ENCODE results near the gene DENND4B.
"Not testable (repeated sequence)": the region's sequence is repeated elsewhere in the genome, so short reads cannot be mapped to it uniquely, and the experiment has no call there.

The DENND4B gene

DNA sequence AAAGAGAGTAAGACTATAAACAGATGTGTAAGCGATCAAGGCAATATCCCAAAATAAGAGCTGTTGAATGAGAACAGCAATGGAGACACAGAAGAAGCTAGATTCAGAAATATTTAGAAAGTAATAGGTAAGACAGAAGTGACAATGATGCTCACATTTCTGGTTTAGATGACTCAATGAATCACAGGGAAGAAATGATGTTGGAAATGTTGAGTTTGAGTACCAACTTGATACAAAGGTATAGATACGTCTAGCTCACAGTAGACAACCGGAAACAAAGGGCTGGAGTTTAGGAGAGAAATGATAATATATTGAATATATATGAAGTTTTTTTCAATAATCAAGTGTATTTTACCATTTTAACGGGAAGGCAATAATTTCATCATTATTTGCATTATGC, 30.2 kb downstream of the DENND4B start:
- TF ChIP-seq BHLHE40 (IDR thresholded peaks at IDR 0.05; ENCODE audit: borderline replicate concordance): no peak
- TF ChIP-seq ZNF384 (IDR thresholded peaks at IDR 0.05): peak; percentile 27; the same call in 1 of the 2 replicates
- DNase-seq (ENCODE audit: extremely low spot score): no peak
- POLR2A ChIA-PET: interaction anchor here (0.8 kb wide), 1 partner anchor 51 kb away, joined by 3 read pairs; the partner anchor contains the start of gene CREB3L4
- CTCF ChIA-PET: no interaction called here

DNA sequence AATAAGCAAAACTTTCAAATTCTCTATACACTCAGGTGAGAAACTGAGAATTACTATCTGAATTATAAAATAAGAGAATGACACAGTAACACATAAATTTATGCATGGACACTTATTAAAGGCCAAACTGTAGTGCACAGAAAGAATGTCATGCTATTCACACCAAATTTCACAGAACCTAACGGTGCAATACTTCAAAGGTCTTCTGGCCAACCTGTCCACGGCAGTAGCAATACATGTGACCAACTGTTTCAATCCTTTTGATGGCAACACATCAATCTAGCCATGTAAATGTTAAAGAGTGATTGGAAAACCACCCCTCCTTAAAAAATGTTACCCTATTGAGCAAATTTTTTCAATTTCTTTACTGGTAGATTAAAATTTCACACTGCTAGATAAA, 34.2 kb downstream of the DENND4B start:
- DNase-seq (ENCODE audit: extremely low spot score): no peak
- ChIA-PET CTCF (no interaction called here), POLR2A (interaction anchor here (0.7 to 1.8 kb wide), 2 partner anchors 10 to 11 kb away, joined by 6 to 8 read pairs; partner anchors contain the start of gene GATAD2B)
- TF ChIP-seq L3MBTL2 (conservative IDR thresholded peaks at IDR 0.05) (no peak), BHLHE40 (IDR thresholded peaks at IDR 0.05; ENCODE audit: borderline replicate concordance) (no peak), SUZ12 (IDR thresholded peaks at IDR 0.05) (no peak), FOXA1 (IDR thresholded peaks at IDR 0.05) (no peak), LEF1 (IDR thresholded peaks at IDR 0.05; ENCODE audit: borderline replicate concordance) (no peak), ELF4 (IDR thresholded peaks at IDR 0.05) (no peak), ARNT (IDR thresholded peaks at IDR 0.05) (no peak), TARDBP (IDR thresholded peaks at IDR 0.05) (no peak), HDGF (IDR thresholded peaks at IDR 0.05; ENCODE audit: borderline replicate concordance) (no peak), CTBP1 (IDR thresholded peaks at IDR 0.05; ENCODE audit: borderline replicate concordance) (no peak), ZNF384 (IDR thresholded peaks at IDR 0.05) (no peak), FOXM1 (IDR thresholded peaks at IDR 0.05; ENCODE audit: borderline replicate concordance) (no peak), NFRKB (IDR thresholded peaks at IDR 0.05) (no peak), SP1 (IDR thresholded peaks at IDR 0.05) (no peak)
- TF ChIP-seq, protein P1, sequence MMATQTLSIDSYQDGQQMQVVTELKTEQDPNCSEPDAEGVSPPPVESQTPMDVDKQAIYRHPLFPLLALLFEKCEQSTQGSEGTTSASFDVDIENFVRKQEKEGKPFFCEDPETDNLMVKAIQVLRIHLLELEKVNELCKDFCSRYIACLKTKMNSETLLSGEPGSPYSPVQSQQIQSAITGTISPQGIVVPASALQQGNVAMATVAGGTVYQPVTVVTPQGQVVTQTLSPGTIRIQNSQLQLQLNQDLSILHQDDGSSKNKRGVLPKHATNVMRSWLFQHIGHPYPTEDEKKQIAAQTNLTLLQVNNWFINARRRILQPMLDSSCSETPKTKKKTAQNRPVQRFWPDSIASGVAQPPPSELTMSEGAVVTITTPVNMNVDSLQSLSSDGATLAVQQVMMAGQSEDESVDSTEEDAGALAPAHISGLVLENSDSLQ (IDR thresholded peaks at IDR 0.05): no peak

DNA sequence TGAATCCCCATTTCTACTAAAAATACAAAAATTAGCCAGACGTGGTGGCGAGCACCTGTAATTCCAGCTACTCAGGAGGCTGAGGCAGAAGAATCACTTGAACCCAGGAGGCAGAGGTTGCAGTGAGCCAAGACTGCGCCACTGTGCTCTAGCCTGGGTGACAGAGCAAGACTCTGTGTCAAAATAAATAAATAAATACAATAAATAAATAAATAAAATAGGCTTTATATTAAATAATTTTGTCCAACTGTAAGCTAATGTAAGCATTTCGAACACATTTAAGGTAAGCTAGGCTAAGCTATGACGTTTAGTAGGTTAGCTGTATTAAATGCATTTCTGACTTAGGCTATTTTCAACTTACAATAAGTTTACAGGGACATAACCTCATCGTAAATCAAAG, 36.0 kb downstream of the DENND4B start:
- ChIA-PET POLR2A (interaction anchor here (0.9 to 1.3 kb wide), 2 partner anchors 12 to 65 kb away, joined by 3 to 4 read pairs; partner anchors contain the start of gene GATAD2B), CTCF (interaction anchor here (1.2 kb wide), 1 partner anchor 9 kb away, joined by 3 read pairs; no protein-coding TSS in a partner anchor)
- DNase-seq (ENCODE audit: extremely low spot score): not testable (repeated sequence)

DNA sequence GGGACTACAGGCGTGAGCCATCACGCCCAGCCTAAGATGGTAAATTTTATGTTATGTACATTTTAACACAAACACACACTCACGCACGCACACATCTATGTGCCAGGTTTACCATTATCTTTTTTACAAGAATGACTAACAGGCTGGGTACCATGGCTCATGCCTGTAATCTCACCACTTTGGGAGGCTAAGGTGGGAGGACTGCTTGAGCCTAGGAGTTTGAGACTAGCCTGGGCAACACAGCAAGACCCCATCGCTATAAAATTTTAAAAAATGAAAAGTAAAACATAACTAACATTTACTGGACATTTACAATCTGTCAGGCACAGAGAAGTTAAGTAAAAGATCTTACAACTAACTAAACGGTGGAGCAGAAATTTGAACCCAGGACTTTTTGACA, 38.4 kb downstream of the DENND4B start:
- TF ChIP-seq ZNF384 (IDR thresholded peaks at IDR 0.05) (no peak), HDGF (IDR thresholded peaks at IDR 0.05; ENCODE audit: borderline replicate concordance) (no peak)
- ChIA-PET CTCF (no interaction called here), POLR2A (interaction anchor here (1.3 kb wide), 1 partner anchor 124 kb away, joined by 3 read pairs; no protein-coding TSS in a partner anchor)
- no peak for DNase-seq (ENCODE audit: extremely low spot score)

DNA sequence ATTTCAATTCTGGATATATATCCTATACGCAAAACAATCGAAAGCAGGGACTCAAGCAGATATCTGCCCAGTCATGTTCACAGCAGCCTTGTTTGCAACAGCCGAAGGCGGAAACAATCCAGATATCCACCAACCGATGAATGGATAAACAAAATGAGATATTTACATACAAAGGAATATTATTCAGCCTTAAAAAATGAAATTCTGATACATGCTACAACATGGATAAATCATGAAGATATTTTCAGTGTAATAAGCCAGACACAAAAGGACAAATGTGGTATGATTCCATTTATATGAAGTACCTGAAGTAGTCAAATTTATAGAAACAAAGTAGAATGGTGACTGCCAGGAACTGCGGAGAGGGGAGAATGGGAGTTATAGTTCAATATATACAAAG, 39.4 kb downstream of the DENND4B start:
- CTCF ChIA-PET: no interaction called here
- POLR2A ChIA-PET: no interaction called here
- no peak for DNase-seq (ENCODE audit: extremely low spot score)
- TF ChIP-seq CTBP1 (IDR thresholded peaks at IDR 0.05; ENCODE audit: borderline replicate concordance) (no peak), SP1 (IDR thresholded peaks at IDR 0.05) (no peak), FOXK2 (IDR thresholded peaks at IDR 0.05) (no peak), FOXA1 (IDR thresholded peaks at IDR 0.05) (no peak), L3MBTL2 (conservative IDR thresholded peaks at IDR 0.05) (no peak), NFRKB (IDR thresholded peaks at IDR 0.05) (no peak), ZNF384 (IDR thresholded peaks at IDR 0.05) (no peak), ELF4 (IDR thresholded peaks at IDR 0.05) (no peak), HDGF (IDR thresholded peaks at IDR 0.05; ENCODE audit: borderline replicate concordance) (no peak), TARDBP (IDR thresholded peaks at IDR 0.05) (no peak), ARNT (IDR thresholded peaks at IDR 0.05) (no peak)

DNA sequence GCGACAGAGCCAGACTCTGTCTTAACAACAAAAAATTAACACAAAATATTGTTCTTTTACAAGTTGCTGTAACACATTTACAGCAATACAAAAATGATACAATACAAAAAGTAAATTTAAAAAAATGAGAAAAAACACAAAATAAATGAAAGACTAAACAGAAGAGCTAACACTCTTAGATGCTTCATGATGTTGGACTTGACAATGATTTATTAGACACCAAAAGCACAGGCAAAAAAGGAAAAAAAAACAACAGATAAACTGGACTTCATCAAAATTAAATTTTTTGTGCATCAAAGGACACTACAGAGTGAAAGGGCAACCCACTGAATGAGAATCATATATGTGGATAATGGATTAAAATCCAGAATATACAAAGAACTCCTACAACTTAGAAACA, 40.1 kb downstream of the DENND4B start:
- no peak for TF ChIP-seq FOXK2 (IDR thresholded peaks at IDR 0.05)
- TF ChIP-seq, protein P1 (IDR thresholded peaks at IDR 0.05): peak; percentile 74
- DNase-seq (ENCODE audit: extremely low spot score): no peak
- CTCF ChIA-PET: interaction anchor here (1.3 kb wide), 1 partner anchor 15 kb away, joined by 3 read pairs; no protein-coding TSS in a partner anchor
- POLR2A ChIA-PET: no interaction called here

DNA sequence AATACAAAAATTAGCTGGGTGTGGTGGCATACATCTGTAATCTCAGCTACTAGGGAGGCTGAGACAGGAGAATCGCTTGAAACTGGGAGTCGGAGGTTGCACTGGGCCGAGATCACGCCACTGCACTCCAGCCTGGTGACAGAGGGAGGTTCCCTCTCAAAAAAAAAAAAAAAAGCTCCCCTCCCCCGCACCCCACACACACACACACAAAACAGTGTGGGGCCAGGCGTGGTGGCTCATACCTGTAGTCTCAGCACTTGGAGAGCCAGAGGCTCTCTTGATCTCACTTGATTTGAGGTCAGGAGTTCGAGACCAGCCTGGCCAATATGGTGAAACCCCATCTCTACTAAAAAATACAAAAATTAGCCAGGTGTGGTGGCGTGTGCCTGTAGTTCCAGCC, 40.6 kb downstream of the DENND4B start:
- DNase-seq (ENCODE audit: extremely low spot score); POLR2A ChIA-PET: not testable (repeated sequence)
- CTCF ChIA-PET: interaction anchor here (1.3 kb wide), 1 partner anchor 15 kb away, joined by 3 read pairs; no protein-coding TSS in a partner anchor
- peak; percentile 85 for TF ChIP-seq ZNF384 (IDR thresholded peaks at IDR 0.05)

DNA sequence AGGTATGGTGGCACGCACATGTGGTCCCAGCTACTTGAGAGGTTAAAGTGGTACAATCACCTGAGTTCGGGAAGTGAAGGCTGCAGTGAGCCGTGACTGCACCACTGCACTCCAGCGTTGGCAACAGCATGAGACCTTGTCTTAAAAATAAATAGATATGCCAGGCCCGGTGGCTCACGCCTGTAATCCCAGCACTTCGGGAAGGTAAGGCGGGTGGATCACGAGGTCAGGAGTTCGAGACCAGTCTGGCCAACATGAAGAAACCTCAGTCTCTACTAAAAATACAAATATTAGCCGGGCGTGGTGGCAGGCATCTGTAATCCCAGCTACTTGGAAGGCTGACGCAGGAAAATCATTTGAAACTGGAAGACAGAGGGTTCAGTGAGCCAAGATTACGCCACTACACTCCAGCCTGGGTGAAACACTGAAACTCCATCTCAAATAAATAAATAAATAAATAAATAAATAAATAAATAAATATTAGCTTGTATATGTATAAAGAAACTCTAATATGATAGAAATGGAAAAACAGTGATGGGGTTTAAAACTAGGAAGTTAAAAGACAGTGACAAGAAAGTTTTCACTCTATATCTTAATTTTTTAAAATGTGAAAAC, 42.6 kb downstream of the DENND4B start:
- no peak for TF ChIP-seq ELF4 (IDR thresholded peaks at IDR 0.05)
- POLR2A ChIA-PET: interaction anchor here (0.6 kb wide), 1 partner anchor 11 kb away, joined by 3 read pairs; no protein-coding TSS in a partner anchor
- CTCF ChIA-PET: interaction anchor here (0.7 kb wide), 1 partner anchor 22 kb away, joined by 4 read pairs; no protein-coding TSS in a partner anchor
- DNase-seq (ENCODE audit: extremely low spot score): no peak
